Inflammatory macrophage treated with lipopolysaccharide for 1 hour (primary cell): ENCODE measurements around the gene CENPQ.

Experiments
- DNase-seq, 2 donors: peaks; one replicate each; pipeline ENCODE4 v3.0.0-alpha.2; 2020 to 2022

The CENPQ gene

GRCh38 chr6:49506569-49507111 is 43.5 kb downstream of the CENPQ start:
- DNase-seq = no peak

GRCh38 chr6:49509342-49509741 is 46.2 kb downstream of the CENPQ start:
- DNase-seq = no peak

GRCh38 chr6:49513153-49513989 is 50.2 kb downstream of the CENPQ start:
- no peak for DNase-seq

DNA sequence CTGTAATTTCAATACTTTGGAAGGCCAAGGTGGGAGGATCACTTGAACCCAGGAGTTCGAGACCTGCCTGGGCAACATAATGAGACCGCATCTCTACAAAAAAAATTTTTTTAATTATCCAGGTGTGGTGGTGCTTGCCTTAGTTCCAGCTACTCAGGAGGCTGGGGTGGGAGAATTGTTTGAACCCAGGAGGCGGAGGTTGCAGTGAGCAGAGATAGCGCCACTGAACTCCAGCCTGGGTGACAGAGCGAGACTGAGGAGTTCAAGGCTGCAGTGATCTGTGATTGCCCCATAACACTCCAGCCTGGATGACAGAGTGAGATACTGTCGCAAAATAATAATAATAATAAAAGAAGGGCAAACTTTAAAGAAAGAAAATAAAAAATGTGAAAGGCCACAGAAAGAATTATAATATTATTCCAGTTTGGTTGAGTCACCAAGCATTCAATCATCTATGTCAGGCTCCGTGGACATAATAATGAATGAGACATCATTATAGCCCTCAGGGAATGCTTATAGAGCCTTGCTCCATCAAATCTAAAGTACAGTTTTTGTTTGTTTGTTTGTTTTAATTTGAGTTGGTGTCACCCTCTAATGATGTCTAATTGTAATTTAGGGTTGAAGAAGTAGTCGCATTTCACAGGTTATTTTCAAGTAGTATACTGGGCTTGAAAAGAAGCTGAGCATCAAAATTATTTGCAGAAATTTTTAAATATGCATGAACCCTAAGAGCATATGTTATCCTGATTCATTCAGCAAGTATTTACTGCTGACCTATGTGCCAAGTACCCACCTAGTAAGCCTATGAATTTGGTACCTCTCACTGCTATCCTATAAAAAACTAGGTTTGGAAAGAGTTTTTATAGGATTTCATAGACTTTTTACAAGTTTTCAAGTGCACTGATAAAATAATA is 51.7 kb downstream of the CENPQ start:
- DNase-seq = no peak

- no peak for DNase-seq
These were observed 52.4 kb downstream of the CENPQ start for GRCh38 chr6:49515485-49516146.

DNA sequence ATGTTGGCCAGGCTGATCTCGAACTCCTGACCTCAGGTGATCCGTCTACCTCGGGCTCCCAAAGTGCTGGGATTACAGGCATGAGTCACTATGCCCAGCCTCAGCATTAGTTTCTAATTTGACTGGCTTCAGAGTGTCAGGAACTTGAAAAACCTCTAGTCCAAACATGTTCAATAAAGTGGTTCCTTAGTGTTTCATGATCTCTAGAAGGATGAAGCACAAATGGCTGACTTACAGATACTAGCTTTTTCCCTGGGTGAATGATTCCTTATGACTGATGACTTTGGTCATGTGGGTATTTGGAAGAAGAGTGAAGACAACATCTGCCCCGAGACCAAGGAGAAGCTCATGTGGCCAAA is 53.0 kb downstream of the CENPQ start:
- no peak for DNase-seq

DNA sequence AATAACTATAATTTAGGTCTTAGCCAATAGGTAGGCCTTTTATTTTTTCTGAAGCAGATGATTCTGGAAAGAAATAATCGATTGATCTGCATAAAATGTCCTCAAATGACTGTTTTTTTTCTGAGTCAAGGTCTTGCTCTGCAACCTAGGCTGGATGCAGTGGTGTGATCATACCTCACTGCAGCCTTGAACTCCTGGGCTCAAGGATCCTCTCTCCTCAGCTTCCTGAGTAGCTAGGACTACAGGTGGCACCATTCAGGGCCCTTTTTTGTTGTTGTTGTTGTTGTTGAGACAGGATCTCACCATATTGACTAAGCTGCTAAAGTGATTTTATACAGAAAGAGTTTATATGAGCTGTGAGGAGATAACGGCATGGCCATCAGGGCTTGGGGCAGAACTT is 54.7 kb downstream of the CENPQ start:
- no peak for DNase-seq

DNA sequence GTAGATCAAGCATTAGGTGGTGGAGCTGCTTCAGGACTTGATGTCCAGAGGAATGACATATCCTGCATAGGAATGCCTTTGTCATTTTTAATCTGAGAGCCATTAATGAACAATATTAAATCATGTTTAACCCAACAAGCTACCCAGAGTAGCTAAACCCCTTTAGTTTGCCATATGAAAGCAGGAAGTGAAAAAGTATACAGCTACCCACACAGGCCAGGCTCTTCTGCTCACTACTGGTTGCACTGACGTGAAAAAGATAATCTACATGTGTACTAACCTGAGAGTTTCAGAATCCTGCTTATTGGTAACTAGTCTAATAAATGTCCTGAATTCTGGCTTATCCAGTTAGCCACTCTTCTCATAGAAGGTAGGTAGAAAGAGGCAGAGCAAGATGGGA is 56.5 kb downstream of the CENPQ start:
- DNase-seq = no peak

DNA sequence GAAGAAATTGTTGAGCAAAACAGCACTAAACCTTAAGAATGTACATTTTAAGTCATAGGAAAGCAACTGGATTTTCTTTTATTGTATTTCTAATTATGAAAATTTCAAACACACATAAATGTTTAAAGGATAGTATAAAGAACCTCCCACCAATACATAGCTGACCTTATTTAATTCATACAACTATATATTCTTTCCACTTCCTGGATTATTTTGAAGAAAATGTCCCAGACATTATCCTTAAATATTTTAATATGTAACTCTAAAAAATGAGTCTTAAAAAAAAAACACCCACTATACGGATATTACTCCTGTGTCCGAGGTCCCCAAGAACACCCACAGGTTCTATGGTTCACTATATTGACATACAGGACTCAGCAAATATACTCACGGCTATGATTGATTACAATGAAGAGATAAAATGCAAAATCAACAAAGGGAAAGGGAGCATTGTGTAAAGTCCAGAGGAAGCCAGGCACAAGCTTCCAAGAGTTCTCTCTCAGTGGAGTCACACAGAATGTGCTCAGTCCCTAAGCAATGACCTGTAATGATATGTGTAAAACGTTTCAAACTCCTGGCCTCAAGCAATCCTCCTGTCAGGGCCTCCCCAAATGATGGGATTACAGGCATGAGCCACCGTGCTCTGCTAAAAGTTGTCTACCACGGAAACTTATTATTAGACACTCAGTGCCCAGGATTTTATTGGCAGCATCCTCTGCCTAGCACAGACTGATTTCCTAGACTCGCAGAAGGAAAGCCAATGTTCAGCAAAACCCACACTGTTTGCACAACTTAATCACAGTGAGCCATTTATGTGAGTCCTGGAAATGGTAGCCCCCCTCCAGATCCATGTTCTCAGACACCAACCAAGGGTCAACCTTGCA is 59.8 kb downstream of the CENPQ start:
- no peak for DNase-seq

DNA sequence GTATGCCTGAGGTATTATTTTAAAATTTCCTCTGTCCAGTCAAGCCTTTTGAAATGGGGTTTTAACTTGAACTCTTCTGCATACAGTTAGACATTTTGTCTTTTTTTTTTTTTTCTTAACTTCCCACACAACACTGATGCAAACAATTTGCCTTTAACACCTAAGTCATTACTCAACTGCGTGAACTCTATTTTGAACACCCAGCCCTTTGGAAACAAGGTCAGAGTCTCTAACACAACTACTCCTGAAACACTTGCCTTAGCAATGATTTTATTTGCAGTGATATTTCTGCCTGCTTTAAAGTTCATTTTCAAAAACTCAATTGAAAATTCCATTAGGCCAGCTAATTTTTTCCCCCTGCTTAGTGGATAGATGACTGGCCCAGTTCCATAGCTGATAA is 60.7 kb downstream of the CENPQ start:
- no peak for DNase-seq

GRCh38 chr6:49524541-49524940 is 61.4 kb downstream of the CENPQ start:
- no peak for DNase-seq

DNA sequence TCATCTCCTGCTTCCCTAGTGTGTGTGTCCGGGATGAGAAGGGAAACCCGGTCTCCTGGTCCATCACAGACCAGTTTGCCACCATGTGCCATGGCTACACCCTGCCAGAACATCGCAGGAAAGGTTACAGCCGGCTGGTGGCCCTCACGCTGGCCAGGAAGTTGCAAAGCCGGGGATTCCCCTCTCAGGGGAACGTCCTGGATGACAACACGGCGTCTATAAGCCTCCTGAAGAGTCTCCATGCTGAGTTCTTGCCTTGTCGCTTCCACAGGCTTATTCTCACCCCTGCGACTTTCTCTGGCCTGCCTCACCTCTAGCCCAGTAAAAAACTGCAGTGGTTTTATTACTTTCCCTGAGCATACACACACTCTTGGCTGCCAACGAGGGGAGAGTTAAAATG is 63.4 kb downstream of the CENPQ start:
- DNase-seq = no peak

- DNase-seq = no peak
These were observed 64.2 kb downstream of the CENPQ start for GRCh38 chr6:49527320-49527719.

DNA sequence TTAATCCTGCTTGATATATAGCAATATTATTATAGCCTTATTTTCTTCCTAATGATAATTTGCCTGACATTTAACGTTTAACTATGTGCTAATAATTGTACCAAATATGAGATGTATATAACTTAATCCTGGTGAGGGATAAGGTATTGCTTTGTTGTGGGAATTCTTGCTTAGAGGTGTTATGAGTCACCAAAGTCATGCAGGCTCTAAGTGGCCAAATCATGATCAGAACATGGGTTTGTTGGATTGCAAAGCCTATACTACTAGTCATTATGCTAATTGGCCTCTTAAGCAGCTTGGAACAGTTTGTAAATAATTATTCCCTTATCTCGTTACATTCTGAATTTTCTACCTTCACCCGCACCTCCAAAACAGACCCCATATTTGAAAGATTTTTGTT is 65.4 kb downstream of the CENPQ start:
- no peak for DNase-seq

GRCh38 chr6:49530141-49530776 is 67.1 kb downstream of the CENPQ start:
- DNase-seq = no peak

DNA sequence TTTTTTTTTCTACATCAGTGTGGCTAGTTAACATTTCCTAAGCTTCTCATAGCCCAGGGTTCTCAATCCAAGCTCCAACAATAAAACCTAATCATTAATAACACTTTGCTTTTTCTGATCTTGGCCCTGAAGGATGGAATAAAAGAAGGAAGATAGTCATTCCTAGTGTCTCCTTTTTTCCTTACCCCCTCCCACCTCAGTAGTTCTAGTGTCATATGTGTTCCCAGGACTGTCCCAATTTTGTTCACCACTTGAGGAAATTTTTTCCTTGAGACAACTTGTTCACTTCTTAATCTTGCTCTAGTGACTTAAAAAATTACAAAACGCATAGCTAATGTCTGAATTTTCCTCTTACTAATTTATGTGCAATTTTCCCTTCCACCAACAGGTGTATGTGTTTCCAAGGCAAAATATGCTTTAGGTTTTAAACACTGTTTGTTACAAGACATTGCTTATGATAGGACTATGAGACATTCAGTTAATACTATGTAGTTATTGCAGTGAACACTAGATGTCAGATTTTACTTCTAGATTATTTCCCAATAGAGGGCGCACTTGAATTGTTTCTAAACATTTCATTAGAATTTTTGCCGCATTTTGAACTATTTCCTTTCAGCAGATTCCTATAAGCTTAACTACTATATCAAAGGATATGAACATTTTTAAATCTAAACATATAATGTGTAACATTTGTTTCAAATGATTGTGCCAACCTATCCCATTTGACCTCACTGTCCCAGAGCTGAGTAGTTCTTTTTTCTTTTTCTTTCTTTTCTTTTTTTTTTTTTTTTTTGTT is 68.8 kb downstream of the CENPQ start:
- peak; percentile 38 to 72 for DNase-seq

- no peak for DNase-seq
These were observed 72.6 kb downstream of the CENPQ start for GRCh38 chr6:49535795-49536194.

DNA sequence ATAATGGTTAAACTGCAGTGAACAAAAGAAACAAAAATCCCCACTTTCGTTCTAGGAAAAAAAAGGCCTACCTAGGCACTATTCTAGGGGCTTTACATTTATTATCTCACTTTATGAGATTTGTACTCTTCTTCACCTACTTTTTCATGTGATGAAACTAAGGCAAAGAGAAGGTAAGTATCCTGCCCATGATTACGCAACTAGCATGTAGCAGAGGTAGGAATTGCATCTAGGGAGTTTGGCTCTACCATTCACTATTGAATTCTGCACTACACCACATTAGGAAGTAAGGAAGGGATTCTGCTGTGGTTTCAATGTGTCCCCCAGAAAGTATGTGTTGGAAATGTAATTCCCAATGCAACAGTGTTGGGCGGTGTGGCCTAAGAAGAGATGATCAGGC is 75.9 kb downstream of the CENPQ start:
- no peak for DNase-seq

DNA sequence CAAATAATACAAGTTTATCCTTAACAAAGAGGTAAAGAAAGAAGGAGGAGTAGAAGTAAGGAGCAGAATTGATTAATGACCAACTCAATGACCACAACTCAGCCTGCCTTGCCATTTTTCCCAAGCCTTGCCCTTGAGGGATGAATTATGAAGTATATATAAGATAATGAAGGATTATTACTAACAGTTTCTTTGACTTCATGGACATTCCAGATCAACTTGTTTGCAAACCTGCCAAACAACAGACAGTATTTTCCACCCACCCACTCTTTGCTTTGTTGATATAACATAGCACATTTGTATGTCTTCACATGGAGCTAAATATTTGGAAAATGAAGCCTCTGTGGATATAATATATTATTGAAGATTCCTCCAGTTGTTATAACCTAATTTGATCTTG is 77.4 kb downstream of the CENPQ start:
- DNase-seq = no peak

DNA sequence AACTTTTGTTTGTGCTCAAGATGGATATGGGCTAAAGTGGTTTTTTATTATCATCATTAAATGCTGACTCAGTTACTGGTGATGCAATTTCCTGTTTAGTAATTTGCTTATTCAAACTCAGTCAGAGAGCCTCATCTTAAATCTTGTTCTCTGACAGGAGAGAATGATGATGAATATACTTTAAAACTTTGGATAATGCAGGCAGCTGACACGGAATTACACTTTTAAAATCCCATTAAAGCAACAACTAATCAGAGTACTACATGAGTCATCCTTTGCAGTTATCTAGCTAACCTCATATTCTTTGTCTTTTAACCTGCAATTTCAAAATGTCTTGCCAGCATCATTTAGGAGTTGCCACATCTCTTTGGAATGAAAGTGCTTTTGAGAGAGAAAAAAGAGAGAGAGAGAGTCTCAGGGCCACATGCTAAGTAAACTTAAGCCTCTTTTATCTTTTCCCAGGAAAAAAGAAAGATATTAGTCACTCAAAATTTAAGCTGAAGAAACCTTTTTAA is 78.1 kb downstream of the CENPQ start:
- no peak for DNase-seq

GRCh38 chr6:49541936-49542335 is 78.8 kb downstream of the CENPQ start:
- DNase-seq = no peak
